Body of pancreas (tissue), 4 donors: ENCODE measurements around the gene OSBPL10.

Source experiments
- POLR2A ChIP-seq, 3 donors: fragments of 450-650 bp; IDR thresholded peaks; one replicate each; pipeline ENCODE4 v1.6.1; 2016; ENCODE audit warnings: antibody characterized with exemption in 3 of 3, mild to moderate bottlenecking in 2 of 3
- TF ChIP-seq, protein P1 (sequence below), 7 experiments: fragments of 450-650 bp in 4 of 7; fragments of 200-600 bp in 3 of 7; sonication (generic) in 3 of 7; IDR thresholded peaks; one replicate each; pipeline ENCODE4 v1.5.1; 2016 to 2019; ENCODE audit warnings: antibody characterized with exemption in 7 of 7

DNA sequence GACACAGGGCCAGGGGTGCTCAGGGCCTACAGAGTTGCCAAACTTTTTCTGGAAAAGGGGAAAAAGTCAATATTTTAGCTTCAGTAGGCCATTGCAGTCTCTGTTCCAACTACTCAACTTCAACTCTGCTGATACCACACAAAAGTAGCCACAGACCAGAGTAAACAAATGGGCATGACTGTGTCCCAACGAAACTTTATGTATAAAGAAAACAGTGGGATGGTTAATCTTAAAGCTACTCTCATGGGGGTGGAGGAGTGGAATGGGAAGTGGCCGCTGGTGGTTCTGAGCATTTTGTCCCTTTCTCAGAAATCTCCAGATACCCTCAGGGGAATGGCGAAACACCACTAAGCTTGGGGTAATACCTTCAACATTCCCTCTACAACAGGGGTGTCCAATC, 69.9 kb downstream of the OSBPL10 start:
- TF ChIP-seq, protein P1, sequence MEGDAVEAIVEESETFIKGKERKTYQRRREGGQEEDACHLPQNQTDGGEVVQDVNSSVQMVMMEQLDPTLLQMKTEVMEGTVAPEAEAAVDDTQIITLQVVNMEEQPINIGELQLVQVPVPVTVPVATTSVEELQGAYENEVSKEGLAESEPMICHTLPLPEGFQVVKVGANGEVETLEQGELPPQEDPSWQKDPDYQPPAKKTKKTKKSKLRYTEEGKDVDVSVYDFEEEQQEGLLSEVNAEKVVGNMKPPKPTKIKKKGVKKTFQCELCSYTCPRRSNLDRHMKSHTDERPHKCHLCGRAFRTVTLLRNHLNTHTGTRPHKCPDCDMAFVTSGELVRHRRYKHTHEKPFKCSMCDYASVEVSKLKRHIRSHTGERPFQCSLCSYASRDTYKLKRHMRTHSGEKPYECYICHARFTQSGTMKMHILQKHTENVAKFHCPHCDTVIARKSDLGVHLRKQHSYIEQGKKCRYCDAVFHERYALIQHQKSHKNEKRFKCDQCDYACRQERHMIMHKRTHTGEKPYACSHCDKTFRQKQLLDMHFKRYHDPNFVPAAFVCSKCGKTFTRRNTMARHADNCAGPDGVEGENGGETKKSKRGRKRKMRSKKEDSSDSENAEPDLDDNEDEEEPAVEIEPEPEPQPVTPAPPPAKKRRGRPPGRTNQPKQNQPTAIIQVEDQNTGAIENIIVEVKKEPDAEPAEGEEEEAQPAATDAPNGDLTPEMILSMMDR (IDR thresholded peaks at IDR 0.05): no peak
- no peak for TF ChIP-seq POLR2A (IDR thresholded peaks at IDR 0.05)
